SIG-M5 (cell line): ENCODE measurements around the gene SCD.
"Not testable (repeated sequence)": the region's sequence is repeated elsewhere in the genome, so short reads cannot be mapped to it uniquely, and the experiment has no call there.

ENCODE experiments used
- DNase-seq: peaks from one replicate; lab custom pipeline; 2025; lab: John Stamatoyannopoulos, UW

Gene SCD

GRCh38 chr10:100346765-100347567 is at the start of gene SCD:
SCD (plus strand) TSS chr10:100347233; CDS start chr10:100347505, 272 bp downstream.
- DNase-seq, result peak; percentile 64

- DNase-seq, result no peak
These were observed 49.8 kb upstream of the SCD start for GRCh38 chr10:100297242-100297641.

GRCh38 chr10:100301123-100301522 is 45.9 kb upstream of the SCD start:
- DNase-seq, result not testable (repeated sequence)

GRCh38 chr10:100303724-100304319 is 43.2 kb upstream of the SCD start:
- DNase-seq, result no peak

- DNase-seq, result no peak
These were observed 42.6 kb upstream of the SCD start for GRCh38 chr10:100304414-100304813.

- DNase-seq, result no peak
These were observed 40.2 kb upstream of the SCD start for GRCh38 chr10:100306861-100307260.

GRCh38 chr10:100307684-100308083 is 39.3 kb upstream of the SCD start:
- no peak for DNase-seq

- no peak for DNase-seq
These were observed 35.7 kb upstream of the SCD start for GRCh38 chr10:100311298-100311697.

GRCh38 chr10:100315615-100316014 is 31.4 kb upstream of the SCD start:
- DNase-seq, result no peak

- DNase-seq, result no peak
These were observed 28.8 kb upstream of the SCD start for GRCh38 chr10:100318207-100318606.

GRCh38 chr10:100319707-100320402 is 27.2 kb upstream of the SCD start:
- no peak for DNase-seq

GRCh38 chr10:100325158-100325557 is 21.9 kb upstream of the SCD start:
- no peak for DNase-seq

GRCh38 chr10:100327007-100327717 is 19.9 kb upstream of the SCD start:
- DNase-seq, result peak; percentile 38

GRCh38 chr10:100327718-100328009 is 19.4 kb upstream of the SCD start:
- DNase-seq, result no peak

GRCh38 chr10:100328198-100328597 is 18.8 kb upstream of the SCD start:
- no peak for DNase-seq

GRCh38 chr10:100330079-100330478 is 17.0 kb upstream of the SCD start, which contains the start of gene PKD2L1:
PKD2L1 (minus strand) TSS chr10:100330228; CDS start chr10:100330103, 125 bp downstream.
- no peak for DNase-seq

GRCh38 chr10:100333106-100333505 is 13.9 kb upstream of the SCD start:
- no peak for DNase-seq

GRCh38 chr10:100333661-100334440 is 13.2 kb upstream of the SCD start:
- no peak for DNase-seq

- no peak for DNase-seq
These were observed 12.3 kb upstream of the SCD start for GRCh38 chr10:100334762-100335161.

GRCh38 chr10:100338434-100339036 is 8.5 kb upstream of the SCD start:
- DNase-seq, result no peak

GRCh38 chr10:100339236-100339635 is 7.8 kb upstream of the SCD start:
- DNase-seq, result no peak
